Ovary (tissue), 3 donors: Measurements from ENCODE around the gene IGSF9B.

ENCODE experiments used
- CTCF ChIP-seq, 3 donors: fragments of 450-650 bp in 2 of 3; fragments of 200-600 bp in 1 of 3; IDR thresholded peaks; one replicate each; pipeline versions ENCODE4 v1.5.1 to v1.8.0; 2016 to 2022; ENCODE audit warnings: antibody characterized with exemption in 3 of 3, mild to moderate bottlenecking in 1 of 3
- EP300 ChIP-seq: sonication (generic); formaldehyde crosslinking; IDR thresholded peaks from one replicate; pipeline ENCODE4 v1.6.1; 2017; ENCODE audit warnings: antibody characterized with exemption
- POLR2A ChIP-seq: fragments of 450-650 bp; IDR thresholded peaks from one replicate; pipeline ENCODE4 v1.6.1; 2017; ENCODE audit warnings: antibody characterized with exemption, mild to moderate bottlenecking, moderate library complexity
- donor health status: DM: no; HTN: no; CAD: no.

GRCh38 chr11:133950874-133951326 is 5.9 kb downstream of the IGSF9B start:
- no peak for TF ChIP-seq POLR2A
- TF ChIP-seq CTCF (IDR thresholded peaks at IDR 0.05) = no peak
- TF ChIP-seq EP300 = no peak
